HepG2 (cell line): ENCODE measurements around the gene CARD9. TPM values are rescaled to one million over a fixed set of nuclear protein-coding genes. Genes with fewer than 3 reads are reported as not detected.

Experiments used
- ATAC-seq: fragments of 200-7000 bp; cut with Tn5 transposase; 3 replicates; pipeline ENCODE4 v1.9.1; 2020; ENCODE audit warnings: mild to moderate bottlenecking, moderate library complexity
- BruUV-seq: library from RNA; stranded (reverse); fragments of 400-500 nt; replicated peaks from 2 replicates; lab custom pipeline; 2021; lab: Mats Ljungman, UMichigan
- CTCF ChIA-PET: fragments of 300-600 bp; formaldehyde crosslinking; extraction: SDS; loops from one replicate; lab custom pipeline; 2021; ENCODE audit warnings: low total read pairs, inconsistent platforms, low intra/inter-chr PET ratio; lab: Yijun Ruan, JAX
- POLR2A ChIA-PET: fragments of 350-600 bp; sonication (Branson Sonifier 250); formaldehyde crosslinking; loops from one replicate; lab custom pipeline; 2020; ENCODE audit warnings: antibody characterized with exemption, inconsistent platforms; lab: Yijun Ruan, JAX
- DNase-seq: peaks from one replicate; pipeline ENCODE4 v3.0.0-alpha.2; 2015; ENCODE audit warnings: low spot score
- FAIRE-seq: peaks from 3 replicates; lab custom pipeline; 2011; peaks lifted over from hg19 to GRCh38; lab: Jason Lieb, UNC
- H2AFZ ChIP-seq: one replicate; pipeline ENCODE4 v1.6.1; 2011; ENCODE audit warnings: low read length, inconsistent platforms
- H3K27ac ChIP-seq: fragments of 300-600 bp; 3 replicates; pipeline ENCODE4 v1.8.0; 2011; ENCODE audit warnings: mixed run types, mild to moderate bottlenecking, mixed read lengths, low read length, inconsistent platforms; ENCODE audit not compliant: insufficient read depth; ENCODE audit errors: extremely low read length
- H3K27me3 ChIP-seq, 2 experiments: fragments of 200-600 bp in 1 of 2; 2 replicates in 1 of 2; 3 replicates in 1 of 2; pipeline versions ENCODE4 v1.6.0 to v1.8.0; 2011; ENCODE audit warnings: low read length in 2 of 2, mild to moderate bottlenecking in 2 of 2, moderate library complexity in 2 of 2, inconsistent platforms in 1 of 2; ENCODE audit not compliant: insufficient read depth in 2 of 2, control insufficient read depth in 1 of 2
- H3K36me3 ChIP-seq, 2 experiments: fragments of 200-600 bp in 1 of 2; replicated peaks in 1 of 2; 2 replicates in 1 of 2; 3 replicates in 1 of 2; pipeline versions ENCODE4 v1.5.1 to v1.8.0; 2011; ENCODE audit warnings: low read length in 2 of 2, inconsistent platforms in 1 of 2; ENCODE audit not compliant: insufficient read depth in 2 of 2, control insufficient read depth in 1 of 2
- H3K4me1 ChIP-seq: 2 replicates; pipeline ENCODE4 v1.5.1; 2012; ENCODE audit warnings: low read length, inconsistent platforms; ENCODE audit not compliant: insufficient read depth
- H3K4me2 ChIP-seq: 2 replicates; pipeline ENCODE4 v1.6.0; 2011; ENCODE audit warnings: low read depth, low read length, inconsistent platforms
- H3K4me3 ChIP-seq, 3 experiments: fragments of 200-600 bp in 1 of 3; sonication (generic), shearing (Covaris generic) in 1 of 3; replicated peaks in 1 of 3; 2 replicates each; pipeline ENCODE4 v1.5.1; 2011 to 2016; ENCODE audit warnings: low read length in 3 of 3, inconsistent platforms in 2 of 3, low read depth in 2 of 3, mild to moderate bottlenecking in 2 of 3, control low read depth in 1 of 3, mixed read lengths in 1 of 3; ENCODE audit not compliant: insufficient read depth in 1 of 3
- H3K79me2 ChIP-seq: one replicate; pipeline ENCODE4 v1.6.1; 2011; ENCODE audit warnings: low read length, inconsistent platforms; ENCODE audit not compliant: insufficient read depth
- H3K9ac ChIP-seq: 2 replicates; pipeline ENCODE4 v1.6.0; 2011; ENCODE audit warnings: mild to moderate bottlenecking, low read depth, low read length, inconsistent platforms; ENCODE audit not compliant: insufficient read depth
- H3K9me3 ChIP-seq: 2 replicates; pipeline ENCODE4 v1.5.1; 2012; ENCODE audit warnings: mild to moderate bottlenecking, low read length
- H4K20me1 ChIP-seq: 2 replicates; pipeline ENCODE4 v1.6.0; 2011; ENCODE audit warnings: inconsistent platforms, mild to moderate bottlenecking, low read length, moderate library complexity; ENCODE audit not compliant: insufficient read depth
- GATAD2A ChIP-seq: IDR thresholded peaks from 2 replicates; pipeline ENCODE4 v1.6.1; 2016
- HNRNPH1 ChIP-seq: fragments of 200-400 bp; formaldehyde crosslinking; optimal IDR thresholded peaks from 2 replicates; pipeline ENCODE3; 2017; ENCODE audit warnings: mild to moderate bottlenecking, low read depth, low read length
- NPAS2 ChIP-seq: sonication (generic); formaldehyde crosslinking; IDR thresholded peaks from 2 replicates; pipeline ENCODE4 v1.8.0; 2022; ENCODE audit warnings: mild to moderate bottlenecking, missing genetic modification reagents, borderline replicate concordance
- RAD51 ChIP-seq: fragments of 450-650 bp; IDR thresholded peaks from 2 replicates; pipeline ENCODE4 v1.6.1; 2016; ENCODE audit warnings: borderline replicate concordance
- SPEN ChIP-seq: sonication (generic); formaldehyde crosslinking; IDR thresholded peaks from 2 replicates; pipeline ENCODE4 v1.5.1; 2020; ENCODE audit warnings: low read depth, mild to moderate bottlenecking, missing genetic modification reagents
- TBX3 ChIP-seq: fragments of 450-650 bp; IDR thresholded peaks from 2 replicates; pipeline ENCODE4 v1.6.1; 2017; ENCODE audit warnings: antibody characterized with exemption, mild to moderate bottlenecking, inconsistent platforms, borderline replicate concordance
- ZNF234 ChIP-seq: sonication (generic); formaldehyde crosslinking; conservative IDR thresholded peaks from 2 replicates; pipeline ENCODE4 v1.5.1; 2020; ENCODE audit warnings: mild to moderate bottlenecking, missing genetic modification reagents
- ZNF839 ChIP-seq: sonication (generic); formaldehyde crosslinking; IDR thresholded peaks from 2 replicates; pipeline ENCODE4 v1.4.0; 2020; ENCODE audit warnings: missing genetic modification reagents, mild to moderate bottlenecking, borderline replicate concordance
- ZNF879 ChIP-seq: sonication (generic); formaldehyde crosslinking; IDR thresholded peaks from 2 replicates; pipeline ENCODE4 v1.8.1; 2023; ENCODE audit warnings: missing genetic modification reagents
- WGBS: methylation state at CpG from one replicate; pipeline ENCODE4 v1.1.6; 2017; ENCODE audit warnings: low lambda C conversion rate; 5-methylcytosine and 5-hydroxymethylcytosine counted together
- in situ Hi-C: cut with HindIII; loops from 2 replicates; pipeline ENCODE4 v1.10.0; 2017; ENCODE audit warnings: low pct_unique_long_range_greater_than_20kb; ENCODE audit not compliant: extremely low pct_ligation_motif_present
- intact Hi-C: fragments of 100-400 bp; cut with micrococcal nuclease; formaldehyde crosslinking; loops from one replicate; pipeline ENCODE4 v1.10.0; 2022; ENCODE audit not compliant: unreplicated experiment
- polyA plus RNA-seq, 8 experiments: library from polyadenylated mRNA; depleted of rRNA in 3 of 8; stranded (reverse) in 7 of 8; unstranded in 1 of 8; fragments of >200 nt; fragmentation: Illumina TruSeq in 4 of 8; extraction: Trizol in 4 of 8; gene quantifications; 2 replicates each; pipeline versions ENCODE4 v1.2.1 to v1.2.3, GENCODE V29; 2011 to 2016; ENCODE audit warnings: low read depth in 4 of 8, missing spikeins in 1 of 8, mixed read lengths in 1 of 8; ENCODE audit not compliant: insufficient read depth in 1 of 8
- total RNA-seq, 5 experiments: library from RNA; depleted of rRNA; stranded (reverse); fragments of >200 nt; fragmentation: Illumina TruSeq; extraction: Trizol; gene quantifications; 2 replicates each; pipeline ENCODE4 v1.2.3, GENCODE V29; 2016; ENCODE audit warnings: low read depth in 1 of 5
- TF ChIP-seq, protein P1 (sequence below): sonication (generic); formaldehyde crosslinking; IDR thresholded peaks from 2 replicates; pipeline ENCODE4 v1.5.0; 2020; ENCODE audit warnings: mild to moderate bottlenecking, missing genetic modification reagents, borderline replicate concordance
- TF ChIP-seq, protein P2 (sequence below): sonication (generic); formaldehyde crosslinking; IDR thresholded peaks from 2 replicates; pipeline ENCODE4 v1.4.0; 2020; ENCODE audit warnings: missing genetic modification reagents, mild to moderate bottlenecking, borderline replicate concordance

CARD9 gene
- total and polyA plus RNA-seq, 2 of the 13 experiments (the other 11 are each of a cell fraction or from before 2014, with no cell fraction given) = 3.3 to 7.4 TPM

DNA sequence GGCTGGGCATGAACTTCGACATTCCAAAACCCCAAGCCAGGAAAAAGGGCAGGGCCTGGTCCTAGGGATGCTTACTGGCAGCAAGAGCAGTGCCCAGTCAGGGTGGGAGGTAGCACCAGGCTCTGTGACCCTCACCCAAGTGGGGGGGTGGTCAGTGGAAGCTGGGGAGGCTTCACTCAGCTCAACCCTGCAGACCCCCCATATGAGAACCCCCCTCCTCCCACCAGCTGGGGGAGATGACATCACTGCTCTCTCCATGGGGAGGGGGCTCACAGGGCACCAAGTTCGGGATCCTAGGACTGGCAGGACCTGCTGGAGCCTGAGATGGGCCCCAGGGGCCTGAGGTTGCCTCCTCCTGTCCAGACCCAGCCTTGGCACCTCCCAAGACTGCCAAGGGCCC lies 14.6 kb downstream of the CARD9 start:
- H3K9me3 ChIP-seq = no peaks in the 10 kb centered on the region
- intact Hi-C loops = no loop called here
- H3K79me2 ChIP-seq = no peaks in the 10 kb centered on the region
- ATAC-seq (no peak), FAIRE-seq (no peak), DNase-seq (no peak)
- BruUV-seq = no TSS peak
- H3K27ac ChIP-seq = no peak overlapping the region
- no peak overlapping the region for H2AFZ ChIP-seq
- no peaks in the 10 kb centered on the region for H3K36me3 ChIP-seq
- ChIA-PET CTCF (no interaction called here), POLR2A (interaction anchor here (1.0 kb wide), 1 partner anchor 8 kb away, joined by 3 read pairs; no protein-coding TSS in a partner anchor)
- H4K20me1 ChIP-seq = no peaks in the 10 kb centered on the region
- peaks cover 37% of the 10 kb centered on the region for H3K4me1 ChIP-seq
- no peak overlapping the region for H3K4me3 ChIP-seq
- H3K4me2 ChIP-seq = no peak overlapping the region
- in situ Hi-C loops = no loop called here
- no peaks in the 10 kb centered on the region for H3K27me3 ChIP-seq
- no CpG with 5 or more reads among the region's 2 CpGs for WGBS
- no peak overlapping the region for H3K9ac ChIP-seq
- TF ChIP-seq HNRNPH1 = no peak
- TF ChIP-seq, protein P1, sequence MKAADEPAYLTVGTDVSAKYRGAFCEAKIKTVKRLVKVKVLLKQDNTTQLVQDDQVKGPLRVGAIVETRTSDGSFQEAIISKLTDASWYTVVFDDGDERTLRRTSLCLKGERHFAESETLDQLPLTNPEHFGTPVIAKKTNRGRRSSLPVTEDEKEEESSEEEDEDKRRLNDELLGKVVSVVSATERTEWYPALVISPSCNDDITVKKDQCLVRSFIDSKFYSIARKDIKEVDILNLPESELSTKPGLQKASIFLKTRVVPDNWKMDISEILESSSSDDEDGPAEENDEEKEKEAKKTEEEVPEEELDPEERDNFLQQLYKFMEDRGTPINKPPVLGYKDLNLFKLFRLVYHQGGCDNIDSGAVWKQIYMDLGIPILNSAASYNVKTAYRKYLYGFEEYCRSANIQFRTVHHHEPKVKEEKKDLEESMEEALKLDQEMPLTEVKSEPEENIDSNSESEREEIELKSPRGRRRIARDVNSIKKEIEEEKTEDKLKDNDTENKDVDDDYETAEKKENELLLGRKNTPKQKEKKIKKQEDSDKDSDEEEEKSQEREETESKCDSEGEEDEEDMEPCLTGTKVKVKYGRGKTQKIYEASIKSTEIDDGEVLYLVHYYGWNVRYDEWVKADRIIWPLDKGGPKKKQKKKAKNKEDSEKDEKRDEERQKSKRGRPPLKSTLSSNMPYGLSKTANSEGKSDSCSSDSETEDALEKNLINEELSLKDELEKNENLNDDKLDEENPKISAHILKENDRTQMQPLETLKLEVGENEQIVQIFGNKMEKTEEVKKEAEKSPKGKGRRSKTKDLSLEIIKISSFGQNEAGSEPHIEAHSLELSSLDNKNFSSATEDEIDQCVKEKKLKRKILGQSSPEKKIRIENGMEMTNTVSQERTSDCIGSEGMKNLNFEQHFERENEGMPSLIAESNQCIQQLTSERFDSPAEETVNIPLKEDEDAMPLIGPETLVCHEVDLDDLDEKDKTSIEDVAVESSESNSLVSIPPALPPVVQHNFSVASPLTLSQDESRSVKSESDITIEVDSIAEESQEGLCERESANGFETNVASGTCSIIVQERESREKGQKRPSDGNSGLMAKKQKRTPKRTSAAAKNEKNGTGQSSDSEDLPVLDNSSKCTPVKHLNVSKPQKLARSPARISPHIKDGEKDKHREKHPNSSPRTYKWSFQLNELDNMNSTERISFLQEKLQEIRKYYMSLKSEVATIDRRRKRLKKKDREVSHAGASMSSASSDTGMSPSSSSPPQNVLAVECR (CRISPR knock-in tag) = no peak
- TF ChIP-seq ZNF234 (CRISPR knock-in tag) = no peak
- no peak for TF ChIP-seq ZNF879 (CRISPR knock-in tag)
- TF ChIP-seq GATAD2A = no peak
- no peak for TF ChIP-seq TBX3
- TF ChIP-seq, protein P2, sequence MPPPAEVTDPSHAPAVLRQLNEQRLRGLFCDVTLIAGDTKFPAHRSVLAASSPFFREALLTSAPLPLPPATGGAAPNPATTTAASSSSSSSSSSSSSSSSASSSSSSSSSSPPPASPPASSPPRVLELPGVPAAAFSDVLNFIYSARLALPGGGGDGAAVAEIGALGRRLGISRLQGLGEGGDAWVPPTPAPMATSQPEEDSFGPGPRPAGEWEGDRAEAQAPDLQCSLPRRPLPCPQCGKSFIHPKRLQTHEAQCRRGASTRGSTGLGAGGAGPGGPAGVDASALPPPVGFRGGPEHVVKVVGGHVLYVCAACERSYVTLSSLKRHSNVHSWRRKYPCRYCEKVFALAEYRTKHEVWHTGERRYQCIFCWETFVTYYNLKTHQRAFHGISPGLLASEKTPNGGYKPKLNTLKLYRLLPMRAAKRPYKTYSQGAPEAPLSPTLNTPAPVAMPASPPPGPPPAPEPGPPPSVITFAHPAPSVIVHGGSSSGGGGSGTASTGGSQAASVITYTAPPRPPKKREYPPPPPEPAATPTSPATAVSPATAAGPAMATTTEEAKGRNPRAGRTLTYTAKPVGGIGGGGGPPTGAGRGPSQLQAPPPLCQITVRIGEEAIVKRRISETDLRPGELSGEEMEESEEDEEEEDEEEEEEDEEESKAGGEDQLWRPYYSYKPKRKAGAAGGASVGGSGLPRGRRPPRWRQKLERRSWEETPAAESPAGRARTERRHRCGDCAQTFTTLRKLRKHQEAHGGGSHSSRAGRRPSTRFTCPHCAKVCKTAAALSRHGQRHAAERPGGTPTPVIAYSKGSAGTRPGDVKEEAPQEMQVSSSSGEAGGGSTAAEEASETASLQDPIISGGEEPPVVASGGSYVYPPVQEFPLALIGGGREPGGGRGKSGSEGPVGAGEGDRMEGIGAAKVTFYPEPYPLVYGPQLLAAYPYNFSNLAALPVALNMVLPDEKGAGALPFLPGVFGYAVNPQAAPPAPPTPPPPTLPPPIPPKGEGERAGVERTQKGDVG (CRISPR knock-in tag) = no peak
- TF ChIP-seq ZNF839 (CRISPR knock-in tag) = no peak
- TF ChIP-seq RAD51 = no peak
- TF ChIP-seq SPEN (CRISPR knock-in tag) = no peak
- no peak for TF ChIP-seq NPAS2 (CRISPR knock-in tag)
